M059J (cell line): Measurements from ENCODE around the gene NRDE2. TPM values are rescaled to one million over a fixed set of nuclear protein-coding genes. Genes with fewer than 3 reads are reported as not detected.

Experiments
- DNase-seq: peaks from one replicate; pipeline ENCODE4 v3.0.0-alpha.2; 2012; ENCODE audit warnings: low read depth
- total RNA-seq: library from RNA; depleted of rRNA; stranded (reverse); fragments of >200 nt; shearing (Covaris generic); gene quantifications from 2 replicates; pipeline ENCODE4 v1.2.3, GENCODE V29; 2014; rRNA removed

Gene NRDE2
- 4.6 and 8.2 TPM in 2 replicates for total RNA-seq

DNA sequence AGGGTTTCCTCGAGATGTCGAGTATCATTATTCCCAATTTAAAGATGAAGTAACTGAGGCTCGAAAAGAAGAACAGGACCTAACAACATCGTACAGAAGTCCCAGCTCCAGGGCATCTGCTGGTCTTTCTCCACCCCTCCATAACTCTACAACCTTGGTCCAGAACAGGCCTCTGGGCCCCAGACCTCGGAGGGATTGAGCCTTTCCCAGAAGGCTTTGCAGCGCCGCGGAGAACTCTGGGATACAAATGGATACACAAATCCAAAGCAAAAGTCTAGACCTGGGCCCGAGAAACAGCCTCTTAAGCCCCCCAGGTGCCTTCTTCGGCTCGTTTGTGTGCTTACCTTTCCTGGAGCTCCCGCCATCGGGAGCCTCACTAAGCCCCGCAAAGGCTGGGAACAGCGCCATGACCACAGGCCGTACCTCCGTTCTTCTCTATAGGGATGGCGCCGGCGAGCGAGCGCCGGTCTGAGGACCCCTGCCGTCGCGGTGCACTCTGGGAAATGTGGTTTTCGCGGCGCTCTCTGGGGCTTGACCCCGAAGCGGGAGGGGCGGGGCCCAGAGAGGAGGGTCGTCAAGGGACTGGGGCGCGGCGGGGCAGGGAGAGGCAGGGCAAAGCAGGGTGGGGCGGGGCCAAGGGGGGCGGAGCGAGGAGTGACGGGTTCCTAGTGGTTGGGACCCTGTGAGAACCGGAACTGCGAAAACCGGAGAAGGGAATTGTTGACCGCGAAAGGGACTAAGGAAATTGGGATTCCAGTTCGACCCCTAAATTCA lies at the start of gene NRDE2:
Gene NRDE2 (minus strand): TSS at position 445 of the 774 bp plus-strand sequence. CDS start 37 bp downstream, at position 408.
- DNase-seq = peak; percentile 92

GRCh38 chr14:90381011-90381786 lies 49.5 kb upstream of the NRDE2 start:
- DNase-seq = no peak

GRCh38 chr14:90379106-90379505 lies 47.4 kb upstream of the NRDE2 start:
- DNase-seq = no peak

DNA sequence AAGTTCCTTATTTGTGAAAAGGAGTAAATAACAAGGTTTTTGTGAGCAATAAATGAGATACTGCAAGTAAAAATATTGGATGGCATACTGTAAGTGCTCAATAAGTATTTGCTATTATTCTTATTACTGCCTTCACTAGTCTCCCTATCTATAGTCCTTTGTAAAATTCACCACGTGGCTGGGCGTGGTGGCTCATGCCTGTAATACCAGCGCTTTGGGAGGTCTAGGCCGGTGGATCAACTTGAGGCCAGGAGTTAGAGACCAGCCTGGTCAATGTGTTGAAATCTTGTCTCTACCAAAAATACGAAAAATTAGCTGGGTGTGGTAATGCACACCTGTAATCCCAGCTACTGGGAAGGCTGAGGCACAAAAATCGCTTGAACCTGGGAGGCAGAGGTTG lies 46.5 kb upstream of the NRDE2 start:
- DNase-seq = no peak

GRCh38 chr14:90375934-90376333 lies 44.2 kb upstream of the NRDE2 start:
- no peak for DNase-seq

DNA sequence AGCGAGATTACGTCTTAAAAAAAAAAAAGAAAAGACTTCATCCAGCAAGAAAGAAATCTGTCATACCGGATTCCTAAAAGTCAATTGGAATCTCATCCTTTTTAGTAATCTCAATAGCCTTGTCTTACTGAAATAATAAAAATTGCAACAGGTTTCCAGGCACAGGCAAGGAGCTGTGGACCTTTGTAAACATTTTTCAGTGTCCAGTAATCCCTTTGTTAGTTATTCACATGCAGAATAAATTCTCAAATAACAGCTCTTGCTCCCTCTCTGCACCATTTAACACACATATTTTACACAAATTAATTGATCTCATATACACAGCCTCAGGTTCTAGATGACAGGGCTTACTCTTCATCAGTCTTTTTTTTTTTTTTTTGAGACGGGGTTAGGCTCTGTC lies 43.1 kb upstream of the NRDE2 start:
- DNase-seq = no peak

DNA sequence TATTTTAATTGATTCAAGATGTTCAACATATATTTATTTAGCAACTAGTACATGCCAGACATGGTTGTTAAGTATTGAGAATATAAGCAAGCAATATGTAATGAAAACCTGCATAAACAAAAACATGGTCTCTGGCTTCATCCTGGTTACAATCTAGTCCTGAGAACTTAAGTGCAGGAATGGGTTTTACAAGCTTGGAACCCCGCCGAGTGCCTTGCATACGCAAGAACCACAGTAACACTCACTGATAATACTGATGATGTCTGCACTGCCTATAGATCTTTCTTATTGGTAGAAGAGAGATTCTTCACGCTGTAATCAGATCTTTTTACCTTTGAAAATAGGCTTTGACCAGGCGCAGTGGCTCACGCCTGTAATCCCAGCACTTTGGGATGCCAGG lies 42.1 kb upstream of the NRDE2 start:
- DNase-seq = no peak

GRCh38 chr14:90368946-90369721 lies 37.4 kb upstream of the NRDE2 start:
- DNase-seq = peak; percentile 41

- no peak for DNase-seq
Measured at GRCh38 chr14:90362558-90362896, 30.8 kb upstream of the NRDE2 start.

DNA sequence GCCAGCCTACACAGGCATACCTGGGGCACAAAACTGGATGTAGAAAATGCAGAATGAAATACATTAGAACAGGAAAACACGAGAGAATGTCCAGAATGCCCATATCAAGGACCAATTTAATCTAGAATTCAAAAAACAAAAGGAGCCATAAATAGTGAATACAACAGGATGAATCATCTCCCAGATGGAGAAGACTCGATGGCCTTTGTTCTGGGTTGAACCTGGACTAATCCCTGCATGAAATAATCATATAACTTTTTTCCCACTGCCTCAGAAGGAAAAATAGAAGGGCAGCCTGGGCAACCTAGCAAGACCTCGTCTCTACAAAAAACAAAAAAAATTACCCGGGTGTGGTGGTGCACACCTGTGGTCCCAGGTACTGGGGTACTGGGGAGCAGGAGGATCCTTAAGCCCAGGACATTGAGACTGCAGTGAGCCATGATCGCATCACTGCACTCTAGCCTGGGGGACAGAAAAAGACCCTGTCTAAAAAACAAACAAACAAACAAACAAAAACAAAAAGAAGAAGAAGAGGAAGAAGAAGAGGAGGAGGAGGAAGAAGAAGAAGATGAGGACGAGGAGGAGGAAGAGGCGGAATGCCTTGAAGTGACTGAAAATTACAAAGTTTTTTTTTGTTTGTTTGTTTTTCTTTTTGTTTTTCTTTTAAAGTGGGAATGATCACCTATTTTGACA lies 30.3 kb upstream of the NRDE2 start:
- no peak for DNase-seq

DNA sequence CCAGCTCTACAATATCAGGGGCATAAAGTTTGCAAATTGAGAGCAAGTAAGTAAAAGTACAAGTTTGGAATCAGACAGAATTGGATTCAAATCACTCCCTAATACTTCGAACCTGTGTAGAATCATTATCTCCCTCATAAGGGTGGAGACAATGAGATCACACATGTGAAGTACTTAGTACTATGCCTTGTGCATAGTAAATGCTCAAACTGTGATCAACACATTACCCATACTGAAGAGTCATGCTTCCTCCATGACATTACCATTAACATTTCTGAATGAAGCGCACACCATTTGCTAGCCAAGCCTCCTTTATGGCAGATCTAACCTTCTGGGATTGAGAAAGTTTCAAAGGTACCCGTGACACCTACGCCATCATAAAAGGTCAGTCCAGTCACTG lies 26.6 kb upstream of the NRDE2 start:
- DNase-seq = no peak

- no peak for DNase-seq
Measured at GRCh38 chr14:90356925-90357324, 25.2 kb upstream of the NRDE2 start.

DNA sequence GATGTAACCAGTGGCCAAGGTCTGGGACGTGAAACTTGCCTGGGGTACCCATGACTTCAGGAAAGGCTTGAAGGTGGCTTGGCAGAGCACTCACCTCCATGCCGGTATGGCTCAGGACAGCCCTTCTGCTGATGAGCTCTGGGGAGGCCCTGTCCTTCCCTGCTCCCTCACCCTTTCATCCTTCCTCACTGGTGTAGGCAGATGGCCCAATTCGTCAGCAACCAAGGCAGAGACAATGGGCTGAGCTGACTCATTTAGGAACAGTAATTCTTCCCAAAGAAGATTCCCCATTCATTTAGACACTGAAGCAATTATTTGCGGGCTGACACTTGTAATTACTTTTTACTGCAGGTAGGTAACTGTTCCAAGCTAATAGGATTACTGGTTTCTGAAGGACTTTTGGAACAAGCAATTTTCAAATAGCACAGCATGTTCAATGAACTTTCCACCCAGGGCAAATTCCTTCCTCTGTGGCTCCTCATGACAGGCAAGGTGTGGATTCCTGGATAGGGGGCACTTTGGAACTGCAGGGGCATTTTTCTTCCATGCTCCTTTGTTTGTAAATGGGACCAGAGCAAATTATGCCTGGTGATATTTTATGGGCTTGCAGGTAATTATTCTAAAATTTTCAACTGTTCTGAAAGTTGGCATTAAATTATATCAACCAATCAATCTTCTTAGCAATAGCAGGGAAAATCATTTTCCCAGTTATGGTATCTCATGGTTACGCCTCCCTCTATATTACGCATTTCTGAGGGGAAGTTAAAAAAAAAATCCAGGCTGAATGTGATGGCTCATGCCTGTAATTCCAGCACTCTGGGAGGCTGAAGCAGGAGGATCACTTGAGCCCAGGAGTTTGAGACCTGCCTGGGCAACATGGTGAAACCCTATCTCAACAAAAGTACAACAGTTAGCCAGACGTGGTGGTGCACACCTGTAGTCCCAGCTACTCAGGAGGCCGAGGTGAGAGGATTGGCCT lies 24.1 kb upstream of the NRDE2 start:
- DNase-seq = no peak

DNA sequence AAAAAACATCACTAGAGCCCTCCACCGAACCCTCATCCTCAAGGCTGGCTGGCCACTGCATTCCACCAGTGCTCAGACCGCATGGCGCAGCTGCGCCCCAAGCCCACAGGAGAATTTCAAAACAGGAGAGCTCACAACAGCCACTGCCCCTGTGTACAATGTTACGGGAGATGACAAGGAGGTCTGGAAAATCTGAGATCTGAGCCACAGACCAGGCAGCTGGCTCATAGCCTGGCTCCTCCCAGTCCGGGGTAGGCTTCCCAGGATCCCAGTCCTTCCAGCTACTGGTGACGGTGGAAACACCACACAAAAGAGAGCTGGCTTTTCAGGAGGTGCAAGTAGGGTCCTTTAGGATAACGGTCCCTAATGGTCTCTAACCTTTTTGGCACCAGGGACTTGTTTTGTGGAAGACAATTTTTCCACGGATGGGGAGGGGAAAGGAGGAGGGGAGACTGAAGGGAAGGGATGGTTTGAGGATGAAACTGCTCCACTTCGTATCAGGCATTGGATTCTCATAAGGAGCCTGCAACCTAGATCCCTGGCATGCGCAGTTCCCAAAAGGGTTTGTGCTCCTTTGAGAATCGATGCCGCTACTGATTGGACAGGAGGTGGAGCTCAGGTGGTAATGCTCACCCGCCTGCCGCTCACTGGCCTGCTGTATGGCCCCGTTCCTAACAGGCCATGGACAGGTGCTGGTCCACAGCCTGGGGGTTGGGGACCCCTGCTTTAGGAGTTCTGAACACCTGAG lies 23.0 kb upstream of the NRDE2 start:
- peak; percentile 4 for DNase-seq

DNA sequence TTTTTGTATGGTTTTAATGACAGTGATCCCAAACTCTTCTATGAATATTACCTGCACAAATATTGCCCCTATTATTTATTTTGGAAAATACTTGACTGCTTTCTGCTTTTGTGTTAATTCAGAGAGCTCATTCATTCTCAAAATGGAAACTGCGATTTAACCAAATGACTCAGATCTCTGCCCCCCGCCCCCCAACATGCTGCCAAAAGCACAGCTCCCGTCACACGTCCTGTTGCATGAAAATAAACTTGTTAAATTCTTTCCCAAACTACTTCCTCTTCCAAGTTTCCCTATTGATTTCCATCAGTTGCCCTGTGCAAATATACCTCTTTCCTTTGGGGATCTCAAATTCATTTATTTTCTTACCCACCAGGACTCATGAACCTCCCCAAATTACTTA lies 18.0 kb upstream of the NRDE2 start:
- DNase-seq = no peak

- DNase-seq = no peak
Measured at GRCh38 chr14:90348270-90348669, 16.5 kb upstream of the NRDE2 start.

GRCh38 chr14:90345239-90345557 lies 13.5 kb upstream of the NRDE2 start:
- no peak for DNase-seq

- DNase-seq = no peak
Measured at GRCh38 chr14:90344331-90345238, 12.8 kb upstream of the NRDE2 start.

GRCh38 chr14:90342327-90342726 lies 10.6 kb upstream of the NRDE2 start:
- no peak for DNase-seq
